Activated CD8-positive, alpha-beta T cell treated with anti-CD3 and anti-CD28 coated beads, Interleukin-2, amount 10 ng/mL, durations not matched to agents 7 days and 5 days (primary cell): ENCODE results near the gene BOLA1. TPM values are rescaled to one million over a fixed set of nuclear protein-coding genes. Genes with fewer than 3 reads are reported as not detected.

Experiments
- ATAC-seq: fragments of 150-1000 bp; cut with Tn5 transposase; one replicate; pipeline ENCODE4 v1.10.0; 2021; ENCODE audit warnings: moderate library complexity
- CTCF ChIA-PET: fragments of 350-600 bp; sonication (Branson Sonifier 250); formaldehyde crosslinking; loops from one replicate; lab custom pipeline; 2021; ENCODE audit warnings: antibody characterized with exemption; lab: Charles Lee
- POLR2A ChIA-PET: fragments of 350-600 bp; sonication (Branson Sonifier 250); formaldehyde crosslinking; loops from one replicate; lab custom pipeline; 2021; ENCODE audit warnings: antibody characterized with exemption; lab: Charles Lee
- DNase-seq: peaks from one replicate; pipeline ENCODE4 v3.0.0-alpha.2; 2020
- H3K27ac Mint-ChIP-seq: one replicate; pipeline ENCODE4 v1.8.0; 2021; ENCODE audit warnings: mild to moderate bottlenecking, mixed read lengths
- H3K27me3 Mint-ChIP-seq: one replicate; pipeline ENCODE4 v1.8.0; 2021; ENCODE audit warnings: low read depth, mixed read lengths
- H3K36me3 Mint-ChIP-seq: one replicate; pipeline ENCODE4 v1.8.0; 2021; ENCODE audit warnings: low read depth, mixed read lengths
- H3K4me1 Mint-ChIP-seq: one replicate; pipeline ENCODE4 v1.8.0; 2021; ENCODE audit warnings: low read depth, mixed read lengths
- H3K4me3 Mint-ChIP-seq: one replicate; pipeline ENCODE4 v1.8.0; 2021; ENCODE audit warnings: mild to moderate bottlenecking, mixed read lengths
- H3K9me3 Mint-ChIP-seq: one replicate; pipeline ENCODE4 v1.8.0; 2022; ENCODE audit warnings: mixed read lengths; ENCODE audit not compliant: insufficient read depth
- total RNA-seq, 2 experiments: library from RNA; stranded (reverse); gene quantifications; one replicate each; pipeline ENCODE4 v1.2.3, GENCODE V29; 2021

Gene BOLA1
- total RNA-seq, 2 experiments from 2014 or later, result 20.8 to 24.5 TPM

DNA sequence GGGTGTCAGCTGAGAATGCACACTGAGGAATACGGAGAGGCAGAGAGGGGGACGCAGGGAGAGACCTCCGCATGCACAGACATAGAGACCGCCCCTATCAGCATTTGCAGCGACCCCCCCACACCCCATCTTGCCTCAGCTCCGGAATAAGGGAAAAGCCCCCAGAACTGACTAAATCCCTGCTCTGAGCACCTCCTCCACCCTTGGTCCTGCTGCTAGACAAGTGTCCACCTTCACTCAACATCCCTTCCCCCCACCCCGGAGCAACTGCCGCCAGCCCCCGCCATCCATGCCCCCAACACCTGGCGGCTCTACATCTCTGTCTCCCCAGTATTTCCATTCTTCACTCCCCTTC lies 17.5 kb downstream of the BOLA1 start:
- DNase-seq, result no peak
- peak; percentile 9 for ATAC-seq
- ChIA-PET POLR2A (interaction anchor here (0.8 to 4.7 kb wide), 4 partner anchors 8 to 94 kb away, joined by 3 to 52 read pairs (median 4); partner anchors contain the start of genes OTUD7B and SF3B4), CTCF (interaction anchor here (1.7 kb wide), 1 partner anchor 29 kb away, joined by 8 read pairs; a partner anchor contains a TSS)
- no peaks in the 10 kb centered on the region for H3K9me3 Mint-ChIP-seq
- H3K4me3 Mint-ChIP-seq, result peak overlapping the region; percentile 89
- peak overlapping the region; percentile 67 for H3K27ac Mint-ChIP-seq
- H3K36me3 Mint-ChIP-seq, result peaks cover 21% of the 10 kb centered on the region
- H3K27me3 Mint-ChIP-seq, result no peaks in the 10 kb centered on the region
- peaks cover 58% of the 10 kb centered on the region for H3K4me1 Mint-ChIP-seq

DNA sequence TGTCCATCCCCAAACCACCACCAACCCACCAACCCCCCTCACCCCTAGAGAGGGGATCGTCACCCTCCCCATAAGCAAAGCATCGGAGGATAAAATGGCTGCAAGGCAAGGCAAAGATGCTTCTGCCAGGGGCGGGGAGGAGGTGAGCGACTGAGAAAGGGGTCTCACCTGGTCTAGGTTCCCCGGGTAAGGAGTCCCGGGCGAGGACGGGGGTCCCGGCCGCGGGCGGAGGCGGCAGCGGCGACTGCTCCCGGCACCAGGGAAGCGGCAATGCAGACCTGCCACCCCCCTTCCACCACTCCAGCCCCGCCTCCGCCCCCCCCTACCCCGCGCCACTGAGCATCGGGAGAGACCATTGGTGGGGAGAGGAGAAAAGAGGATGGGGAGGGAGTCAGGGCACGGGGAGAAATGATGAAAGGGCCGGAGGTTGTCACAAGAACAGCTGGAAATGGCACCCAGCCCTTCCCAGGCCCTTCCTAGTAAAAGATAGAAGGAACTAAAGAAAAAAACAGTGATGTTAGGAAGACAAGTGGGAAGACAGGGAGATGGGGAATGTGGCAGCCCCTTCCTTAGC lies 18.3 kb downstream of the BOLA1 start, which contains the start of gene SV2A:
Gene SV2A, minus strand, starts transcription at position 274 of the 574 bp plus-strand sequence. CDS start 4,004 bp downstream, outside the sequence.
- H3K36me3 Mint-ChIP-seq, result peaks cover 22% of the 10 kb centered on the region
- peak within 1 kb of the TSS; percentile 67 for H3K27ac Mint-ChIP-seq
- ATAC-seq (peak; percentile 70), DNase-seq (peak; percentile 59)
- no peaks in the 10 kb centered on the region for H3K27me3 Mint-ChIP-seq
- H3K4me3 Mint-ChIP-seq, result peak within 1 kb of the TSS; percentile 89
- ChIA-PET CTCF (interaction anchor here (1.1 kb wide), 1 partner anchor 269 kb away, joined by 3 read pairs; no protein-coding TSS in a partner anchor), POLR2A (interaction anchor here (0.6 to 4.7 kb wide), 2 partner anchors 10 to 30 kb away, joined by 4 to 52 read pairs; partner anchors contain the start of gene SF3B4)
- peaks cover 56% of the 10 kb centered on the region for H3K4me1 Mint-ChIP-seq
- no peaks in the 10 kb centered on the region for H3K9me3 Mint-ChIP-seq

DNA sequence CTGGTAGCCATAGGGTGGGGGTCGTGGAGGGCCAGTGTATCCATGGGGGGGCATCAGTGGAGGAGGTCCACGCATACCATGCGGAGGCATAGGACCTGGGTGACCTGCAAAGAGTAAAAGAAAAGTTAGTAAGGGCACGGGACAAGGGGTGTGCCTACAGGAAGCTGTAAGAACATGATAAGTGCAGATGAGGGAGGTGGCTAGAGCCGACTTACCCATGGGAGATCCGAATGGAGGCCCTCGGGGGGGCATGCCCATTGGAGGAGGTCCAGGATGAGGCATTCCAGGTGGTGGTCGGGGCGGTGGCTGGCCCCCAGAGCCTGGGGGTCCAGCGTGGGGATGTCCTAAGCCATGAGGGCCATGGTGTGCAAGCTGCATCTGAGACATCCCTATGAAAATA lies 24.3 kb downstream of the BOLA1 start:
- ATAC-seq (no peak), DNase-seq (no peak)
- H3K9me3 Mint-ChIP-seq, result no peaks in the 10 kb centered on the region
- ChIA-PET CTCF (no interaction called here), POLR2A (interaction anchor here (0.8 to 1.2 kb wide), 2 partner anchors 16 to 226 kb away, joined by 3 read pairs; partner anchors contain the start of gene PLEKHO1)
- peaks cover 55% of the 10 kb centered on the region for H3K36me3 Mint-ChIP-seq
- peaks cover 38% of the 10 kb centered on the region for H3K4me1 Mint-ChIP-seq
- H3K27me3 Mint-ChIP-seq, result no peaks in the 10 kb centered on the region
- H3K4me3 Mint-ChIP-seq, result no peak overlapping the region
- no peak overlapping the region for H3K27ac Mint-ChIP-seq

- Mint-ChIP-seq H3K9me3 (no peaks in the 10 kb centered on the region), H3K4me1 (peaks cover 43% of the 10 kb centered on the region), H3K27me3 (no peaks in the 10 kb centered on the region), H3K4me3 (peak overlapping the region; percentile 41), H3K27ac (no peak overlapping the region), H3K36me3 (peaks cover 55% of the 10 kb centered on the region)
- no peak for DNase-seq
- ChIA-PET POLR2A (interaction anchor here (0.6 to 2.1 kb wide), 2 partner anchors 9 to 38 kb away, joined by 3 to 23 read pairs; a partner anchor contains a TSS), CTCF (no interaction called here)
- no peak for ATAC-seq
These were observed 26.0 kb downstream of the BOLA1 start for GRCh38 chr1:149925345-149925744.

DNA sequence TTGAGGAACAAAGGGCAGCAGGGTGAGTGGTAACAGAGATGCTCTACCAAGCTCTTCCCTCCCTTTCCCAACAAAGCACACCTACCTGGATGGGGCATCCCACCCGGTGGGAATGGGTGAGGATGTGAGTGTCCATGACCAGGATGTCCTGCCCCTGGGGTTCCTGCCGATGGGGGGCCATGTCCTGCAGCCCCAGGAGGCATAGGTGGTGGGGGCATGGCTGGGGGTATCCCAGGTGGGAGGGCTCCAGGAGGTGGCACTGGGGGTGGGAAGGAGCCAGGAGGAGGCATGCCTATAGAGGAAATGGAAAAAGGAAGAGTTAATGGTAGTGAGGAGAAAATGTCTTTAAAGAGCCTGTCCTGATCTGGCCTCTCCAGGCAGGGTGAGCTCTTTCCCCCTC lies 26.4 kb downstream of the BOLA1 start:
- DNase-seq (no peak), ATAC-seq (no peak)
- Mint-ChIP-seq H3K27me3 (no peaks in the 10 kb centered on the region), H3K4me1 (peaks cover 47% of the 10 kb centered on the region), H3K4me3 (peak overlapping the region; percentile 96), H3K27ac (peak overlapping the region; percentile 17), H3K36me3 (peaks cover 55% of the 10 kb centered on the region), H3K9me3 (no peaks in the 10 kb centered on the region)
- ChIA-PET POLR2A (interaction anchor here (2.1 kb wide), 1 partner anchor 38 kb away, joined by 23 read pairs; a partner anchor contains a TSS), CTCF (no interaction called here)

GRCh38 chr1:149926296-149926695 lies 26.9 kb downstream of the BOLA1 start:
- ATAC-seq, result no peak
- H3K36me3 Mint-ChIP-seq, result peaks cover 55% of the 10 kb centered on the region
- no peak for DNase-seq
- peak overlapping the region; percentile 17 for H3K27ac Mint-ChIP-seq
- ChIA-PET CTCF (no interaction called here), POLR2A (interaction anchor here (2.1 kb wide), 1 partner anchor 39 kb away, joined by 23 read pairs; a partner anchor contains a TSS)
- peak overlapping the region; percentile 96 for H3K4me3 Mint-ChIP-seq
- no peaks in the 10 kb centered on the region for H3K27me3 Mint-ChIP-seq
- peaks cover 50% of the 10 kb centered on the region for H3K4me1 Mint-ChIP-seq
- no peaks in the 10 kb centered on the region for H3K9me3 Mint-ChIP-seq

- DNase-seq (no peak), ATAC-seq (peak; percentile 9)
- Mint-ChIP-seq H3K36me3 (peaks cover 49% of the 10 kb centered on the region), H3K4me3 (peak overlapping the region; percentile 96), H3K27me3 (no peaks in the 10 kb centered on the region), H3K27ac (peak overlapping the region; percentile 93), H3K9me3 (no peaks in the 10 kb centered on the region), H3K4me1 (peaks cover 57% of the 10 kb centered on the region)
- ChIA-PET CTCF (no interaction called here), POLR2A (interaction anchor here (2.1 kb wide), 1 partner anchor 40 kb away, joined by 23 read pairs; a partner anchor contains a TSS)
These were observed 27.7 kb downstream of the BOLA1 start for GRCh38 chr1:149927056-149927562.

- H3K4me1 Mint-ChIP-seq, result peaks cover 57% of the 10 kb centered on the region
- CTCF ChIA-PET, result interaction anchor here (1.1 to 1.8 kb wide), 3 partner anchors 10 to 34 kb away, joined by 3 to 6 read pairs (median 4); no protein-coding TSS in a partner anchor
- peaks cover 44% of the 10 kb centered on the region for H3K36me3 Mint-ChIP-seq
- ATAC-seq (peak; percentile 97), DNase-seq (peak; percentile 98)
- POLR2A ChIA-PET, result interaction anchor here (0.6 to 7.3 kb wide), 21 partner anchors 8 to 344 kb away, joined by 3 to 157 read pairs (median 4); partner anchors contain the start of genes MTMR11 and OTUD7B
- H3K27ac Mint-ChIP-seq, result peak within 1 kb of the TSS; percentile 93
- no peaks in the 10 kb centered on the region for H3K27me3 Mint-ChIP-seq
- H3K4me3 Mint-ChIP-seq, result peak within 1 kb of the TSS; percentile 96
- H3K9me3 Mint-ChIP-seq, result no peaks in the 10 kb centered on the region
These were observed 28.4 kb downstream of the BOLA1 start, which contains the start of gene SF3B4 for GRCh38 chr1:149927563-149928400. SF3B4 (minus strand) TSS chr1:149927803; CDS start chr1:149927759, 44 bp downstream.

GRCh38 chr1:149928401-149928724 lies 29.0 kb downstream of the BOLA1 start:
- peak overlapping the region; percentile 93 for H3K27ac Mint-ChIP-seq
- H3K36me3 Mint-ChIP-seq, result peaks cover 38% of the 10 kb centered on the region
- peak overlapping the region; percentile 96 for H3K4me3 Mint-ChIP-seq
- no peaks in the 10 kb centered on the region for H3K27me3 Mint-ChIP-seq
- ATAC-seq (no peak), DNase-seq (no peak)
- H3K4me1 Mint-ChIP-seq, result peaks cover 57% of the 10 kb centered on the region
- ChIA-PET CTCF (interaction anchor here (1.1 to 1.8 kb wide), 3 partner anchors 9 to 34 kb away, joined by 3 to 6 read pairs (median 4); no protein-coding TSS in a partner anchor), POLR2A (interaction anchor here (0.6 to 7.3 kb wide), 21 partner anchors 8 to 344 kb away, joined by 3 to 157 read pairs (median 4); partner anchors contain the start of genes MTMR11 and OTUD7B)
- no peaks in the 10 kb centered on the region for H3K9me3 Mint-ChIP-seq

- CTCF ChIA-PET, result interaction anchor here (1.5 to 2.4 kb wide), 3 partner anchors 9 to 41 kb away, joined by 3 to 9 read pairs (median 6); a partner anchor contains a TSS
- no peak for ATAC-seq
- DNase-seq, result no peak
These were observed 30.5 kb downstream of the BOLA1 start for GRCh38 chr1:149929856-149930255.

More at GRCh38 chr1:149929856-149930255, 30.5 kb downstream of the BOLA1 start:
- Mint-ChIP-seq H3K9me3 (no peaks in the 10 kb centered on the region), H3K4me1 (peaks cover 47% of the 10 kb centered on the region), H3K27me3 (no peaks in the 10 kb centered on the region), H3K27ac (no peak overlapping the region), H3K36me3 (peaks cover 23% of the 10 kb centered on the region), H3K4me3 (no peak overlapping the region)
- POLR2A ChIA-PET, result interaction anchor here (0.6 to 7.3 kb wide), 2 partner anchors 44 to 1212 kb away, joined by 3 to 157 read pairs; a partner anchor contains a TSS
